Measurements from ENCODE around the gene TXNL4B.
A peak's percentile ranks its signal among the peaks of the same experiment; 100 is the strongest.
"Not testable (repeated sequence)": the region's sequence is repeated elsewhere in the genome, so short reads cannot be mapped to it uniquely, and the experiment has no call there.

The TXNL4B gene

DNA sequence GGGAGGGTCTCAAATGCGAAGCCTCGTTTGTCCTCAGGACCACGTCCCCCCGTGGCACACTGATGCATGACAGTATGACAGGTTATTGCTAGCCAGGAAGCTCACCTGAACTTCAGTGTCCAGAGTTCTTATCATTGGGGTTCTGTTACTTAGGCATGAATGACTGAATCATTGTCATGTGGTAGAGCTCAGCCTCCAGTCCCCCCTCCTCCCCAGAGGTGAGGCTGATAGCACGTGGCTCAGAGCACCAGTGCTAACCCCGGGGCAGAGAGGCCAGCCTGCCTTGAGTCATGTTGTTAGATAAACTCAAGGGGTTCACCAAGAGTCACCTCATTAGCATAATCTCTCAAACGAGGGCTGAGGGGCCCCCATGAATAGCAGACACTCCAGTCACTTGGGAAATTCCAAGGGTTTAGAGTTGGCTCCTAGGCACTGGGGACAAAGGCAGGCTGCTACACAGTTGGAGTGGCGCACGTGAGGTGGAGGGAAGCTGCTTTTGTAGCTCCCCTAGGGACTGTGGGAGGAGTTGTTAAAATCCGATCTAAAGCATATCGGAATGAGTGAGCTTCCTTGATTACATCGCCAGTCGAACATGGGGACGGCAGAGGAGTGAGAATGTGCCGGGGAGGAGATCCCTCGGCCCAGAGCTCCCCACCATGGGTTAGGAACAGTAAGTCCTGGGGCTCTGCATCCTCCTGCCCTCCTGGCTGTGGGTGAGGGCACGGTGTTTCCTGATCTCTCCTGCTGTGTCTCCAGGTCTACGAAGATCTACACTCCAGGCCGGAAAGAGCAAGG, 18.4 kb upstream of the TXNL4B start:
- DNase-seq = no peak

DNA sequence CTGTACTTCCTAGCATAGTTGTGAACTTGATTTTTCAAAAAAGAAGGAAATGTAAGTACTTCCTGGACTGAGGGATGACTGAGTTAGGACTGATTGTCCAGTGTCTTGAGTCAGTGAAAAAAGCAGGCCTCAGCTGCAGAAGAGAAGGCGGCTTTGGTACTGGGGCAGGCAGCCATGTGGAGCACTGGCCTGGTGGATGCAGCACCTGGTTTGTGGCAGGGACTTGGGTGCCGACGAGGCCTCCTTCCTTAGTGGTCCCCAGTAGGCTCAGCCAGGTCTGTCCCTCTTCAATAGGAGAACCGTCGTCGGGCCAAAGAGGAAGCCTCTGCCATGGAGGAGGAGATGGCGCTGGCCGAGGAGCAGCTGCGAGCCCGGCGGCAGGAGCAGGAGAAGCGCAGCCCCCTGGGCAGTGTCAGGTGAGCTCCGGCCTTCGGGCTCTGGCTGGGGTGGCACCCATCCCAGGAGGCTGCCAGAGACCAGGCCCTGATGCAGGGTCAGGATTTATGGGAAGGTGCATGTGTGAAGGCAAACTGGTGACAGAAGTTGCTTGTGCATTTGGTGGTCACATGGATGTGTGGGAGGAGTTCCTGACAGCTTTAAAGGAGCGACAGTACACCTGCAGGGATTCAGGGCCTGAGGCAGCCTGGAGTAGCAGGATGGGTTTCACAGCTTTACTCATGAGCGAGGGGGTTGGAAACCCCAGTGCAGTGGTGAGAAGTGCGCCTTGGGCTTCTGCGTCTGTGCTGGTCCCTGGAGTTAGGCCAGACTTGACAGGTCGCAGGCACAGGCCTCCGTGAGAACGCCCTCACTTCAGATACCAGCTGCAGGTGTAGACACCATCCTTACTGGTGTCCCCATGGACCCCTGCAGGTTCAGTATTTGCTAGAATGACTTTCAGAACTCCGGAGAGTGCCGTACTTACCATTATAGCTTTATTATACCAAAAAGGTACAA, 17.5 kb upstream of the TXNL4B start:
- DNase-seq = no peak

GRCh38 chr16:72109966-72110530, 16.6 kb upstream of the TXNL4B start:
- no peak for DNase-seq

DNA sequence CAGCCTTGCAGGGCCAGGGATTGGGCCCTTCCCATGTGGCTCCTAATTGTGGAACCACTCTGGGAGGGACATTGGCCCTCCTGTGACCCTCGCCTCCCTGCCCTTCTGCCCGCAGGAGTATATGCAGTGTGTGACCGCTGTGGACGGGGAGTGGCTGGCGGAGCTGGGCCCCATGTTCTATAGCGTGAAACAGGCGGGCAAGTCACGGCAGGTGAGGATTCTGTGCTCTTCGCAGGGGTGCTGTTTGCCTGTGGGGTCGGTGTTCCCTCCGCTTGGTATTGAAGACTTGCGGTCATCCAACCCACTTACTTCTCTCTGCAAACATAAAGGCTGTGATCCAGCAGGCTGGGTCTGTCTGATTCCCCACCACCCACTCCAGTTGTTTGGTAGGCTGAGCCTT, 15.9 kb upstream of the TXNL4B start:
- DNase-seq = no peak

DNA sequence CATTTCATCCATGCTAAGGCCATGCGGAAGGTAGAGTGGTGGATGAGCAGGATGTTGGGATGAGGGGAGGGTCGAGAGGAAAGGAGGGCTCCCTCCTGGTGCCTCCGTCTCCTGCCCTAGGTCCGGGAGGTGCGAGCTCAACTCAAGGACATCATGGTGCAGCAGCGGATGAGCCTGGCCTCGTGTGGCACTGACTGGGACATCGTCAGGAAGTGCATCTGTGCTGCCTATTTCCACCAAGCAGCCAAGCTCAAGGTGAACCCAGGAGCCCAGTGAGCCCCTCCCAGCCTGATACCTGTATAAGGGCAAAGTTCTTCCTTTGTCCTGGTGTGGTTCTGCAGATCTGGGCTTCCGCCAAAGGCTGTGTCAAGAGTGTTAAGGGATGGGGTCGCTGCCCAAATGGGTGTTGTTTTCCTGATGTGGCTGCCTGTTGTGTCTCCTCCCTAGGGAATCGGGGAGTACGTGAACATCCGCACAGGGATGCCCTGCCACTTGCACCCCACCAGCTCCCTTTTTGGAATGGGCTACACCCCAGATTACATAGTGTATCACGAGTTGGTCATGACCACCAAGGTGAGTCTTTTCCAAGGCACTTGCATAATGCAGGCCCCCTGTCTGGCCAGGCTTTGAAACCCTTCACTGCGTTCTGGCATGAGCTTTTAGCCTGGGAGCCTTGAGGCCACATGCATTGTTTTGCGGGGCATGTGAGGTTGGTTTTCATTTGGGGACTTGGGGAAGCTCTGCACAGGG, 15.1 kb upstream of the TXNL4B start:
- DNase-seq = no peak

DNA sequence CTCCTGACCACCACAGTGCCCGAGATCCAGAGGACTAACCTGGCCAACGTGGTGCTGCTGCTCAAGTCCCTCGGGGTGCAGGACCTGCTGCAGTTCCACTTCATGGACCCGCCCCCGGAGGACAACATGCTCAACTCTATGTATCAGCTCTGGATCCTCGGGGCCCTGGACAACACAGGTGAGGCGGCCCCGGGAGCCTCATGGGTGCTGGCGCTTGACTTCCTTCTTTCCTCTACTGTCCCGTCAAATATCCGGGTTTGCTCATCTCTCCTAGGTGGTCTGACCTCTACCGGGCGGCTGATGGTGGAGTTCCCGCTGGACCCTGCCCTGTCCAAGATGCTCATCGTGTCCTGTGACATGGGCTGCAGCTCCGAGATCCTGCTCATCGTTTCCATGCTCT, 14.0 kb upstream of the TXNL4B start:
- DNase-seq = no peak

DNA sequence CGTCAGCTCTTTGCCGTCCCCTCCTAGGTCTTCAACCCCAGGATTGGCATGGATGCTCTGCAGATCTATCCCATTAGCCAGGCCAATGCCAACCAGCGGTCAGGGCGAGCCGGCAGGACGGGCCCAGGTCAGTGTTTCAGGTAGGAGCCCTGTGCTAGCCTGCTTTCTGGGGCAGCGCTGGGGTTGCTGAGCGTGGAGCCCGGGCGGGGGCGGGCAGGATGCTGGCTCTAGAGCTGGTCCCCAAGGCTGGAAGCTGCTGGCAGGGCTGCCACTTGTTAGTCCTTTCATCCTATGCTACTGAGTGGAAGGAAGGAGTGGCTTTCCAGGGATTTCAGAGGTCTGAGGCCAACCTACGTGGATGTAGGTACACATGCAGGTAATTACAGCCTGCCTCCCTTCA, 12.6 kb upstream of the TXNL4B start:
- DNase-seq = no peak

DNA sequence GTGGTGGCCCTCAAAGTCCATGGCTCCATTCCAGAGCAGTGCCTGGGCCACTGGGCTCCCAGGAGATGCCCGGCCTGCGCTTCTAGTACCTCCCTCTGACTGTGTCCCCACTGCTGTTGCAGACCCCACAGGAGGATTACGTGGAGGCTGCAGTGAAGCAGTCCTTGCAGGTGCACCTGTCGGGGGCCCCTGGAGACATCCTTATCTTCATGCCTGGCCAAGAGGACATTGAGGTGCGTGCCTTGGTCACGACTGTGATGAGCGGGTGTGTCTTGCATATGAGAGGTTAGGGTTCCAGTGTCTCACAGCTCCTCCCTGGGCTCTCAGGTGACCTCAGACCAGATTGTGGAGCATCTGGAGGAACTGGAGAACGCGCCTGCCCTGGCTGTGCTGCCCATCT, 11.5 kb upstream of the TXNL4B start:
- DNase-seq = no peak

GRCh38 chr16:72101195-72101594, 7.8 kb upstream of the TXNL4B start:
- DNase-seq = no peak

- DNase-seq = peak; percentile 28 to 36
These were observed 6.0 kb upstream of the TXNL4B start for GRCh38 chr16:72099377-72099818.

DNA sequence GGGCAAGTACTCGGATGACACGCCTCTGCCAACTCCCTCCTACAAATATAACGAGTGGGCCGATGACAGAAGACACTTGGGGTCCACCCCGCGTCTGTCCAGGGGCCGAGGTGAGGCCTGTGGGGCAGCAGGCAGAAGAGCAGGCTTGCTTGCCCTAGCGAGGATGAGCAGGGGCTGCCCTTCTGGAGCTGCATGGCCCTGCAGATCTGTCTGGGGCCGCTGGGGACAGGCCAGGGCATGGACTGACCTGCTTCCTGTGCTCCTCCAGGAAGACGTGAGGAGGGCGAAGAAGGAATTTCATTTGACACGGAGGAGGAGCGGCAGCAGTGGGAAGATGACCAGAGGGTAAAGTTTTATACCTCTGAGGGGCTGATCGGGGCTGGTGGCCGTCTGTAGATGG, 5.5 kb upstream of the TXNL4B start:
- no peak for DNase-seq

DNA sequence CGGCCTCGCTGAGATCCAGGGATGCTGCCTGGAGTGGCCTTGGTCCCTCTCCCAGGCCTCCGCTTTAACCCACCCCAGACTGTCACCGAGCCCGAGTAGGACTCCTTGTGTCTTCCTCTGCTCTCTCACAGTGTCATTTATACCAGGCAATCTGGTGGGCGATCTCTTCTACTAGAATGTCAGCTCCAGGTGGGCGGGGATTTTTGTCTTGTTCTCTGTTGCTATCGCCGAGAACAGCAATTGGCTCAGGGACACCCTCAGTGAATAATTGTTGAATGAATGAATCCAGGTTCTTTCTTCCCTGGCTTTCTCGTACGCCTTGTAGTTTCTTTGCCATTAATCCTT, 818 bp upstream of the TXNL4B start:
- peak; percentile 44 to 51 for DNase-seq

- no peak for DNase-seq
These were observed 480 bp downstream of the TXNL4B start for GRCh38 chr16:72092832-72093447.

- DNase-seq = no peak
These were observed 2.2 kb downstream of the TXNL4B start for GRCh38 chr16:72091217-72091616.

GRCh38 chr16:72085002-72085401, 8.4 kb downstream of the TXNL4B start:
- DNase-seq = no peak

DNA sequence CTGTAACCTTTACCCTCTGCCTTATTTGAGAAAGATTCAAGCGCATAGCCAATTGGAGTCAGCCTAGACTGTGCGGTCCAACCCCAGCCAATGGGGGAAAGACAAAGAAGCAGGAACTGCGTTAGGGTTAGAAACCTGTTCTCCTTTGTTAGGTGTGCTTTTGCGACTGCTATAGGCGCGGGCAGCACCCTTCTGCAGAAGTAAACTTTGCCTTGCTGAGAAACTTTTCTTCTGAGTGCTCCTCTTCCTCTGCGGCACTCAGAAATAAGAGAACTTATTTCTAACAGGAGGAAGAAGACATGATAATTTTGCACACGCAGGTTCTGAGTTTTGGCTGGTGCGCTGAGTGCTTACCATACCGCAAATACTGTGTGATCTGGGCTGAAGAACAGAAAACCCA, 9.0 kb downstream of the TXNL4B start:
- no peak for DNase-seq

- no peak for DNase-seq
These were observed 9.5 kb downstream of the TXNL4B start for GRCh38 chr16:72083778-72084404.

DNA sequence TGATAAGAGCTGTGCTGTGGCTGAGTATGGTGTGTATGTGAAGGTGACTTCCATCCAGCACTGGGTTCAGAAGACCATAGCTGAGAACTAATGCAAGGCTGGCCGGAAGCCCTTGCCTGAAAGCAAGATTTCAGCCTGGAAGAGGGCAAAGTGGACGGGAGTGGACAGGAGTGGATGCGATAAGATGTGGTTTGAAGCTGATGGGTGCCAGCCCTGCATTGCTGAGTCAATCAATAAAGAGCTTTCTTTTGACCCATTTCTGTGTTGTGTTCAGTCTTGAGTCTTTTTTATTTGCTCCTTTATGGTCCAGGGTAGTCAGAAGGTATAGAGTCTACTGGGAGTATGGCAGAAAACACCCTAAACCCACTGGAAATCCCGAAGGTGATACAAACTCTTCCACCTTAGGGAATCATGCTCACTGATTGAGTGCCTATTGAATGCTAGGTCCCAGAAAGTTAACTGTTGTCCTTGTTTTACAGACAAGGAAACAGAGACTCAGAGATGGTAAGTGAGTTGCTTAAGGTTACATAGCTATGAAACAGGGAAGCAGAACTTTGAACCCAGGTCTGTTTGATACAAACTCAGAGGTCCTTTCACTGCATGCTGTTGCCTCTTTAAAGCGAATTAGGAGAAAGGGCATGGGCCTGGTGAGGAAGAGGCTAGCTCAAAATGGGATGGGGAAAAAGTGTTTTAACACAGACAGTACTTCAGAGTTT, 16.3 kb downstream of the TXNL4B start:
- not testable (repeated sequence) for DNase-seq

GRCh38 chr16:72075067-72075466, 18.4 kb downstream of the TXNL4B start:
- DNase-seq = not testable (repeated sequence)

- DNase-seq = no peak
These were observed 19.7 kb downstream of the TXNL4B start for GRCh38 chr16:72073560-72074230.

All from activated CD4-positive, alpha-beta T cell treated with anti-CD3 and anti-CD28 coated beads, Interleukin-2, amount 50 U/mL, for 4 hours (primary cell).